ENCODE results near the gene MIGA1. TPM values are rescaled to one million over a fixed set of nuclear protein-coding genes. Genes with fewer than 3 reads are reported as not detected.
A peak's percentile ranks its signal among the peaks of the same experiment; 100 is the strongest.

Gene MIGA1
- total and polyA plus RNA-seq, 9 of the 15 experiments (the other 6 are each of a cell fraction or from before 2014, with no cell fraction given): 1.6 to 5.1 (median 2.9) TPM

DNA sequence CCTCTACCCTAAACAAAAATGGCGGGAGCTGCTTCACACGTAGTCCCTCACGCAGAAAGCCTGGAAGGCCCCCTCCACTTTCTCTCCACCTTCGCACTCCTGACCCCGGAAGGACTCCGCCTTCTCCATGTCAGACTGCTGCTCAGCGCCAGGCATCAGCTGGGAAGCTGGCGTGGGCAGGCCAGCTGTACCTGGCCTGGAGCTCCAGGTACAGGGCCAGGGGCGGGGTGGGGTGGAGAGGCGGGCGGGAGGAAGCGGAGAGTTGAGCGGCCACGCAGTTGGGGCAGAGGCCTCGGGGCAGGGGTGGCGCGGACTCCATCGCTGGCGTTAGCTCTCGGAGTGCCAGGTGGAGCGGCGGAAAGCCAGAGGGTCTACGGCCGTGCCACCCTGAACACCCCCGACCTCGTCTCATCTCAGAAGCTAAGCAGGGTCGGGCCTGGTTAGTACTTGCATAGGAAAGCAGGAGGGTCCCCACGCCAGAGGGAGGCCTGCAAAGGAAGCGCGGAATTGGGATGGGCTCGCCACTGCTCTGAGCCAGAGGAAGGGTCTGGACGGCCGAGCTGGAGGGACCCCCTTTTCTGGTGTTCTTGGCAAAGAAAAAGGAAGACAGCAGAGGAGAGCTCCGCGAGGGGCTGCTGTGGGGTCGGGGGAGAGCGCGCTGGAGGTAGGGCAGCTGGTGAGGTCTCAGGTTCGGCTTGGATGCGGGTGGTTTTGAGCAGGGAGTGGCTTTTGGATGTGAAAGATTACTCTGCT is at the start of gene MIGA1 (continued):
- peak; percentile 74; the same call in 1 of the 2 replicates for TF ChIP-seq ZNF511 (CRISPR knock-in tag; IDR thresholded peaks at IDR 0.05)
- no peak for TF ChIP-seq SMC3 (conservative IDR thresholded peaks at IDR 0.05; ENCODE audit: insufficient read depth, low read depth, low read length)
- TF ChIP-seq FOSL1 (tag; conservative IDR thresholded peaks at IDR 0.05): peak; percentile 34; the same call in 1 of the 2 replicates
- TF ChIP-seq, protein P1, sequence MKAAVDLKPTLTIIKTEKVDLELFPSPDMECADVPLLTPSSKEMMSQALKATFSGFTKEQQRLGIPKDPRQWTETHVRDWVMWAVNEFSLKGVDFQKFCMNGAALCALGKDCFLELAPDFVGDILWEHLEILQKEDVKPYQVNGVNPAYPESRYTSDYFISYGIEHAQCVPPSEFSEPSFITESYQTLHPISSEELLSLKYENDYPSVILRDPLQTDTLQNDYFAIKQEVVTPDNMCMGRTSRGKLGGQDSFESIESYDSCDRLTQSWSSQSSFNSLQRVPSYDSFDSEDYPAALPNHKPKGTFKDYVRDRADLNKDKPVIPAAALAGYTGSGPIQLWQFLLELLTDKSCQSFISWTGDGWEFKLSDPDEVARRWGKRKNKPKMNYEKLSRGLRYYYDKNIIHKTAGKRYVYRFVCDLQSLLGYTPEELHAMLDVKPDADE (conservative IDR thresholded peaks at IDR 0.05; ENCODE audit: control insufficient read depth, low read depth, low read length): peak; percentile 69
- no peak for TF ChIP-seq MCM7 (IDR thresholded peaks at IDR 0.05)
- peak; percentile 93 to 98; a peak in 3 of 4 replicates for TF ChIP-seq SIN3A (IDR thresholded peaks at IDR 0.05; ENCODE audit: borderline replicate concordance in 2 of 2, control insufficient read depth in 1 of 2, low read depth in 2 of 2, low read length in 2 of 2)
- TF ChIP-seq PURB (CRISPR knock-in tag; IDR thresholded peaks at IDR 0.05; ENCODE audit: low read depth): no peak
- peak; percentile 68 for TF ChIP-seq RBBP5 (IDR thresholded peaks at IDR 0.05; ENCODE audit: borderline replicate concordance, insufficient read depth, low read length, poor library complexity, severe bottlenecking)
- peak; percentile 73 for TF ChIP-seq POLR2G (IDR thresholded peaks at IDR 0.05; ENCODE audit: low read depth, low read length)
- TF ChIP-seq, protein P2, sequence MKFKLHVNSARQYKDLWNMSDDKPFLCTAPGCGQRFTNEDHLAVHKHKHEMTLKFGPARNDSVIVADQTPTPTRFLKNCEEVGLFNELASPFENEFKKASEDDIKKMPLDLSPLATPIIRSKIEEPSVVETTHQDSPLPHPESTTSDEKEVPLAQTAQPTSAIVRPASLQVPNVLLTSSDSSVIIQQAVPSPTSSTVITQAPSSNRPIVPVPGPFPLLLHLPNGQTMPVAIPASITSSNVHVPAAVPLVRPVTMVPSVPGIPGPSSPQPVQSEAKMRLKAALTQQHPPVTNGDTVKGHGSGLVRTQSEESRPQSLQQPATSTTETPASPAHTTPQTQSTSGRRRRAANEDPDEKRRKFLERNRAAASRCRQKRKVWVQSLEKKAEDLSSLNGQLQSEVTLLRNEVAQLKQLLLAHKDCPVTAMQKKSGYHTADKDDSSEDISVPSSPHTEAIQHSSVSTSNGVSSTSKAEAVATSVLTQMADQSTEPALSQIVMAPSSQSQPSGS (CRISPR knock-in tag; IDR thresholded peaks at IDR 0.05): no peak
- peak in 1 of 2 experiments; percentile 79; a peak in 1 of 3 replicates for TF ChIP-seq CBX3 (IDR thresholded peaks at IDR 0.05; ENCODE audit: borderline replicate concordance in 1 of 2, low read length in 2 of 2)
- TF ChIP-seq ELF1 (tag; IDR thresholded peaks at IDR 0.05): peak; percentile 70
- TF ChIP-seq, protein P3, sequence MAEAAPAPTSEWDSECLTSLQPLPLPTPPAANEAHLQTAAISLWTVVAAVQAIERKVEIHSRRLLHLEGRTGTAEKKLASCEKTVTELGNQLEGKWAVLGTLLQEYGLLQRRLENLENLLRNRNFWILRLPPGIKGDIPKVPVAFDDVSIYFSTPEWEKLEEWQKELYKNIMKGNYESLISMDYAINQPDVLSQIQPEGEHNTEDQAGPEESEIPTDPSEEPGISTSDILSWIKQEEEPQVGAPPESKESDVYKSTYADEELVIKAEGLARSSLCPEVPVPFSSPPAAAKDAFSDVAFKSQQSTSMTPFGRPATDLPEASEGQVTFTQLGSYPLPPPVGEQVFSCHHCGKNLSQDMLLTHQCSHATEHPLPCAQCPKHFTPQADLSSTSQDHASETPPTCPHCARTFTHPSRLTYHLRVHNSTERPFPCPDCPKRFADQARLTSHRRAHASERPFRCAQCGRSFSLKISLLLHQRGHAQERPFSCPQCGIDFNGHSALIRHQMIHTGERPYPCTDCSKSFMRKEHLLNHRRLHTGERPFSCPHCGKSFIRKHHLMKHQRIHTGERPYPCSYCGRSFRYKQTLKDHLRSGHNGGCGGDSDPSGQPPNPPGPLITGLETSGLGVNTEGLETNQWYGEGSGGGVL (CRISPR knock-in tag; IDR thresholded peaks at IDR 0.05): no peak
- TF ChIP-seq PREB (CRISPR knock-in tag; IDR thresholded peaks at IDR 0.05): 0 out of 2 replicates have a peak, but pooled peaks have one; percentile 59
- no peak for TF ChIP-seq ILF3 (IDR thresholded peaks at IDR 0.05; ENCODE audit: borderline replicate concordance)
- TF ChIP-seq NFYB (IDR thresholded peaks at IDR 0.05; ENCODE audit: extremely low read depth, insufficient read length): no peak
- TF ChIP-seq ZNF436 (CRISPR knock-in tag; IDR thresholded peaks at IDR 0.05): no peak
- peak; percentile 71 for TF ChIP-seq POLR2A (conservative IDR thresholded peaks at IDR 0.05)
- TF ChIP-seq PRPF4 (IDR thresholded peaks at IDR 0.05; ENCODE audit: insufficient read depth, low read depth, low read length, poor library complexity, severe bottlenecking): no peak
- peak; percentile 54; the same call in 1 of the 2 replicates for TF ChIP-seq SREBF1 (IDR thresholded peaks at IDR 0.05; ENCODE audit: borderline replicate concordance, low read depth, low read length)

Measured in K562 (cell line).